GM19328 (cell line): ENCODE data around the gene MCIDAS.
A peak's percentile ranks its signal among the peaks of the same experiment; 100 is the strongest.

Source experiments
- ATAC-seq: cut with Tn5 transposase; IDR thresholded peaks from one replicate; pipeline ENCODE4 v1.9.1; 2021; ENCODE audit warnings: mild to moderate bottlenecking, moderate library complexity; ENCODE audit not compliant: unreplicated experiment

MCIDAS gene

DNA sequence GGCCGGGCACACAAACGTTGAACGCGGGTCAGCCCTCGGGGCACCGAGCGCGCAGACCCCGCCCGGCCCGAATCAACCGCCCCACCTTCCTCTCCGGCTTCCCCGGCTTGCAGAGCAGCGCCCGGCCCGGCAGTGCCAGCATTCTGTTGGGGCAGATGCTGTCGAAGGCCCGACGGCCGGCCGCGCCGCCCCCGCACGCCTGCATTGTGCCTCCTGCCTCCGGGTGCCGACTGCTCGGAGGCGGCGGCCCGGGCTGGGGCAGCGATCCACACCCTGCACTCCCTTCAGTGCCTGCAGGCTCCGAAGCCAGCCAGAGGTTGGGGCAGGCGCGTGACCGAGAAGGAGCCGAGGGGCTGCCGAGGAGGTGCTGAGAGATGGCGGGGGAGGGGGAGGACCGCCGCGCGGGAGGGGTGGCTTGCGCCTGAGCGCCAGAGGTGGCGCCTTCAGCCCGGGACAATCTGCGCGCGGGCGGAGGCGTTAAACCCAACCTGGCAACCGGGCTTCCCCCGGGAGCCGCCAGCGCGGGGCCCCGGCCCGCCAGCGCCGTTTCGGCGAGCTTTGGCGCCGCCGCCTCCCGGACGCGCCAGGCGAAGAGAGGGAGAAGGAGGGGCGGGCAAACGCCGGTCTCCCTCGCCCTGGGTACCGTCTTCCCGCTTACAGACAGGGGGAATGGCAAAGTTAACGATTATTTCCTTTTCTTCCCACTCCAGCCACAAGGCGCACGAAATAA, at the start of gene MCIDAS:
MCIDAS (minus strand) TSS at position 382 of the 730 bp plus-strand sequence; CDS start at position 205, 177 bp downstream.
- ATAC-seq, result peak; percentile 13

- no peak for ATAC-seq
These were observed 49.7 kb upstream of the MCIDAS start for GRCh38 chr5:55276771-55277170.

- ATAC-seq, result no peak
These were observed 31.2 kb upstream of the MCIDAS start for GRCh38 chr5:55258339-55258738.

DNA sequence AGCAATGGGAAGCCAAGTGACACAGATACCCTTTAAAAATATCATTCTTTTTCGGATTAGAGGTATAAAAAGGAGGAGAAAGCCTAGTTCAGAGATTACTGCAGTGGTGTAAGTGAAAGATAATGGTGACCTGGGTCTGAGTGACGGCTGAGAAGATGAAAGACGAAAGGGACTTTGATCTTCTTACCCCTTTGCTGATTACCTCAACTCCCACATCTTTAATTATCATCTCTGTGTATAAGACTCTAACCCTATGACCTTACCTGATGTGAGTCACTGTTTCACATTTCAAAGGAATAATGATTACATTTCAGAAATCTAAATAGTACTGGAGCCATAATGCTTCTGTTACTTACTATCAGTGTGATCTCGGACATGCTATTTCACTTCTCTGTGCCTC, 27.7 kb upstream of the MCIDAS start:
- no peak for ATAC-seq

- no peak for ATAC-seq
These were observed 22.9 kb upstream of the MCIDAS start for GRCh38 chr5:55250064-55250463.

DNA sequence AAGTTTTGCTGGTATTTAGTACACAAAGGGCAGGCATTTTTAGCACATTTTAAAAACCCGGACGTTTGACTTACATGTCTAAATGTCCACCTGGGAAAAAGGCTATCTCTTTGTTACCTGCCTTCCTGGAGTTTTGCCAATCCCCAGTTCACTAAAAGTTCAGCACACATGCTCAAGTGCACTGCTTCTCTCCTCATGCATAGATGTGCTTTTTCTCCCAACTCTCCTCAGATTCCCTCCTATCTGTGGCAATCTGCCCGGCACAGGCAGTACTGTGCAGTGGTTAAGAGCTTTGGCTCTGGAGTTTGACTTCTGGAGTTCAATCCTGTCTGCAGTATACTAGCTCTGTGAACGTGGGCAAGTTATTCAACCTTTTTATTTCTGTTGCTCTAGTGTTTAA, 14.6 kb upstream of the MCIDAS start:
- ATAC-seq, result no peak

GRCh38 chr5:55236800-55237199, 9.7 kb upstream of the MCIDAS start:
- no peak for ATAC-seq

GRCh38 chr5:55234121-55234700, 7.1 kb upstream of the MCIDAS start:
- no peak for ATAC-seq

- ATAC-seq, result peak; percentile 50
These were observed 6.1 kb upstream of the MCIDAS start, which contains the start of gene CCNO for GRCh38 chr5:55232985-55233928. TSS of gene CCNO (minus strand) at chr5:55233608. CDS start at chr5:55233523, 85 bp downstream.

GRCh38 chr5:55232271-55232984, 5.3 kb upstream of the MCIDAS start:
- no peak for ATAC-seq

GRCh38 chr5:55231919-55232270, 4.8 kb upstream of the MCIDAS start:
- ATAC-seq, result no peak

GRCh38 chr5:55231029-55231918, 4.2 kb upstream of the MCIDAS start:
- ATAC-seq, result no peak

GRCh38 chr5:55230086-55230629, 3.0 kb upstream of the MCIDAS start:
- ATAC-seq, result no peak

DNA sequence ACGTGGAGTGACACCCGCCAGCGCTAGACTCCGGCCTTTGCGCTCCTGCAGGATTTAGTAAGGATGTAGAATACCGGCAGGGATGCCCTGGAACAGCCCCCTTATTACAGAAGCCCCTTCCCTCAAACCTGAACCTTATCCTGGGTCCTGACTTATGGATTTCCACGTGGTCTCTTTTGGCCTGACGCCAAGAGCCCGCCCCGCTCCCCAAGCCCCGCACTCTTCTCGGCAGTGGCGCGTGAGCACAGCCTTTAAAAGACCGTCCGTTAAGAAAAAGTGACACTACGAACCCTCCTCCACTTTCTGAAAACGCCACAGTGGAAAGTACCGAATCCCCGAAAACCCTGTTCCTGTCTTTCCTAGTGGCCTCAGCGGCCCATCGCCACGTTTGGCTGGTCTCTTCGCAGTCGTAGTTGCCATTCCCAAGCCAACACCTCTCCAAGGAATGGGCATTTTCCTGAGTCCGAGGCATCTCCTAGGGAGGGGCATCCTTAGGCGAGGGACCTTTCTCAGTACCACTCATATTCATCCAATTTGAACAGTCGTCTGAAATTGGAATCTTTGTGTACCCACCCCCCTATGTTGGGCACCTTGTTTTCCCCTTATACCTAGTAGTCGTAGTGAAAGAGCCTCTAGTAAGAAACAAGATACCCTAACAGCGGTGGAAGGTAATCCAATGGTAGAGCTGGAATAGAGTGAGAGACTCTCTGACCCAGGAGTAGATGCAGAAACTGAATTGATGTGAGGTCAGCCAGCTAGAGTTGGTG, 732 bp upstream of the MCIDAS start:
- no peak for ATAC-seq

DNA sequence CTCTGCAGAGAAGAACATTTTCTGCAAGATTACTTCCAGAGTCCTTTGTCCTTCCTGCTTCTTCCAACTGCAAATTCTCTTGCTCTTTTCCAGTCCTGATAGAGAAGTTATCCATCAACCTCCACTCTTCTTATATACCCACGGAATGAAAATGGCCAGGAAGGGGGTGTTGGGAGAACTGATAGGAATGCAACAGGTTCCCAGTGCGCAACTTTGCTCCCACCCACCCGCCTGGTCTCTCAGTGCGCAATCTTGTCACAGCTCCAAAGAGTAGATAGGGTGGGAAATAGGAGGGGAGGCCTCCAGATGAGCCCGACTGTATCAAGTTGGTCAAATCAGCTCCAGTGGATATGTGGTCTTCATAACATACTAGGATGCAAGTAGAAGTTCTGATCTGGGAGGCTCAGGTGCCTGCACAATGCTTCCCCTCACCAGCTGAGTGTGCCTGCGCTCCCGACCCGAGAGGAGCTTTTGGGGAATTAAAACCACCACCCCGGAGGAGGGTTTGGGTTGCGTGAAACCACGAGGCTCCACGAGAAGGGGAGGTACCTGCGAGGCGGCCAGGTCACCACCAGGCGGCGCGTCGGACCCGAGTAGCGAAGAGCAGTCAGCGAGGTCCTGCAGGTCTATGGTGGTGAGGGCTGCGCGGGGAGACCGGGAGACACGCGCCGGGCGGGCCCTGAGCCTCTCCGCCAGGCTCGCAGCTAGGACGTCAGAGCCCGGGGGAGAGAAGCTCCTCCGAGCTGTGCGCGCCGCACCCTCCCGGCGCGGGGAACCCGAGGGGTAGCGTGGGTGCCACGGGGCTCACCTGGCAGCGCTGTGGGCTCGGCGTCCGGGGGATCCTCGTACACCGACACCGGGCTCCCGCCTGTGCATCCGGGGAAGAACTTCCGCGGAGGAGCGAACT, 835 bp downstream of the MCIDAS start:
- ATAC-seq, result peak; percentile 47

DNA sequence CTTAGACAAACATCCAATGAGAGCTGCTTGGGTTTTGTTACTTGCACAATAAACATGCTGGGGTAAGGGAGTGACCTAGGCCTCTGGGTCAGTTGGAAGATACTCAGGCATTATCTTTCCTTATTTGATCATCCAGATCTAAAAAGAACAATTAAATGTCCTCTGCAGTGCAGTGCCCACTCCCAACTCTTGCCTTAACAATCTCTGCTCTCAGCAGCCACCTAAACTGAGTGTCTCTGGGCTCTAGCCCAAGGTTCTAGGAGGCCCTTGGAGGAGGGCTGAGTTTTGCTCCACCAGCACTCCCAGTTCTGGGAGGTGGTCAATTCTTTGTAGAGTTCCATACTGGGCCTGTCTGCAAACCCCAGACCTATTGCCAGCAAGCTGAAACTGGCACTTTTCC, 1.8 kb downstream of the MCIDAS start:
- ATAC-seq, result no peak

DNA sequence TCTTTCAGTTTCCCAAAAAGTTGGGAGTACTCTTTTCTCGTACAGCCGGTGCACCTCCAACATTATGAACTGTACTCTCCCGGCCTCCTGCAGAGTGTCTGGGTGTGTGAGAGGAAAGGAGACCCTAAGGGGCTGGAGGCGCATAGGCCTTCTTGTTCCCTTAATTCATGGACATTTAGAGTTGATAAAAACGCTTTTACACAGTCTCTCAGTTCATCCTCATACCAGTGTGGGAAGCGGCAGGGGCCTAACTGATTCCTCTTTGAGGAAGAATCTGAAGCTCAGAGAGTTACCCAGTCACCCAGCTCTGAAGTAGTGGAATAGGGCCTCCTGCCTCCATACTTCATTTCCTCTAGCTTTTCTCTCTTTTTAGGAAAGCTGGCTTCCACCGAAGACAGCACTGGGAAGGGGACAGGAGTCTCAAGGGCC, 3.3 kb downstream of the MCIDAS start:
- ATAC-seq, result no peak
